ENCODE measurements around the gene ZCCHC9.

Gene ZCCHC9

GRCh38 chr5:81310402-81311063 is 9.1 kb downstream of the ZCCHC9 start:
- Histone ChIP-seq H3K27me3 (ENCODE audit: insufficient read depth, low read depth) (no peaks in the 10 kb centered on the region), H3K27ac (no peak overlapping the region), H3K9ac (no peak overlapping the region), H2AFZ (ENCODE audit: low read depth) (no peak overlapping the region), H3K36me3 (ENCODE audit: insufficient read depth) (no peaks in the 10 kb centered on the region), H3K4me3 (IDR thresholded peaks at IDR 0.05; ENCODE audit: insufficient read depth, low read depth, low read length) (no peak overlapping the region), H3K79me2 (ENCODE audit: insufficient read depth, low read depth) (no peaks in the 10 kb centered on the region), H4K20me1 (ENCODE audit: insufficient read depth) (no peaks in the 10 kb centered on the region), H3K4me2 (no peak overlapping the region), H3K4me1 (ENCODE audit: low read depth, poor library complexity, severe bottlenecking) (no peaks in the 10 kb centered on the region)
- TF ChIP-seq CTCF (conservative IDR thresholded peaks at IDR 0.05; ENCODE audit: low read depth, low read length) = no peak

GRCh38 chr5:81313278-81313677 is 11.9 kb downstream of the ZCCHC9 start:
- TF ChIP-seq CTCF (conservative IDR thresholded peaks at IDR 0.05; ENCODE audit: low read depth, low read length) = no peak
- Histone ChIP-seq H3K4me2 (no peak overlapping the region), H3K4me1 (ENCODE audit: low read depth, poor library complexity, severe bottlenecking) (no peaks in the 10 kb centered on the region), H3K9ac (no peak overlapping the region), H3K36me3 (ENCODE audit: insufficient read depth) (no peaks in the 10 kb centered on the region), H2AFZ (ENCODE audit: low read depth) (no peak overlapping the region), H3K27me3 (ENCODE audit: insufficient read depth, low read depth) (no peaks in the 10 kb centered on the region), H3K79me2 (ENCODE audit: insufficient read depth, low read depth) (no peaks in the 10 kb centered on the region), H3K27ac (no peak overlapping the region), H3K4me3 (IDR thresholded peaks at IDR 0.05; ENCODE audit: insufficient read depth, low read depth, low read length) (no peak overlapping the region), H4K20me1 (ENCODE audit: insufficient read depth) (no peaks in the 10 kb centered on the region)

- H3K36me3 ChIP-seq (ENCODE audit: insufficient read depth) = no peaks in the 10 kb centered on the region
- H2AFZ ChIP-seq (ENCODE audit: low read depth) = no peak overlapping the region
- TF ChIP-seq CTCF (conservative IDR thresholded peaks at IDR 0.05; ENCODE audit: low read depth, low read length) = no peak
Measured at GRCh38 chr5:81313686-81314085, 12.3 kb downstream of the ZCCHC9 start.

GRCh38 chr5:81314581-81314980 is 13.2 kb downstream of the ZCCHC9 start:
- Histone ChIP-seq H3K27ac (no peak overlapping the region), H3K79me2 (ENCODE audit: insufficient read depth, low read depth) (no peaks in the 10 kb centered on the region), H3K4me2 (no peak overlapping the region), H3K4me3 (IDR thresholded peaks at IDR 0.05; ENCODE audit: insufficient read depth, low read depth, low read length) (no peak overlapping the region), H3K9ac (no peak overlapping the region), H3K36me3 (ENCODE audit: insufficient read depth) (no peaks in the 10 kb centered on the region), H3K27me3 (ENCODE audit: insufficient read depth, low read depth) (no peaks in the 10 kb centered on the region), H3K4me1 (ENCODE audit: low read depth, poor library complexity, severe bottlenecking) (no peaks in the 10 kb centered on the region), H2AFZ (ENCODE audit: low read depth) (no peak overlapping the region), H4K20me1 (ENCODE audit: insufficient read depth) (no peaks in the 10 kb centered on the region)
- TF ChIP-seq CTCF (conservative IDR thresholded peaks at IDR 0.05; ENCODE audit: low read depth, low read length) = no peak

More at GRCh38 chr5:81313686-81314085, 12.3 kb downstream of the ZCCHC9 start:
- no peaks in the 10 kb centered on the region for H3K27me3 ChIP-seq (ENCODE audit: insufficient read depth, low read depth)
- no peaks in the 10 kb centered on the region for H4K20me1 ChIP-seq (ENCODE audit: insufficient read depth)
- H3K9ac ChIP-seq = no peak overlapping the region
- H3K79me2 ChIP-seq (ENCODE audit: insufficient read depth, low read depth) = no peaks in the 10 kb centered on the region
- no peak overlapping the region for H3K4me3 ChIP-seq (IDR thresholded peaks at IDR 0.05; ENCODE audit: insufficient read depth, low read depth, low read length)
- no peak overlapping the region for H3K27ac ChIP-seq
- no peak overlapping the region for H3K4me2 ChIP-seq
- no peaks in the 10 kb centered on the region for H3K4me1 ChIP-seq (ENCODE audit: low read depth, poor library complexity, severe bottlenecking)

All from KMS-11 (cell line).